HG03095 (cell line): ENCODE data around the gene TMEM62.
"Not testable (repeated sequence)": the region's sequence is repeated elsewhere in the genome, so short reads cannot be mapped to it uniquely, and the experiment has no call there.

Experiments used
- ATAC-seq: cut with Tn5 transposase; IDR thresholded peaks from one replicate; pipeline ENCODE4 v1.9.1; 2021; ENCODE audit warnings: moderate library complexity; ENCODE audit not compliant: unreplicated experiment

The TMEM62 gene

DNA sequence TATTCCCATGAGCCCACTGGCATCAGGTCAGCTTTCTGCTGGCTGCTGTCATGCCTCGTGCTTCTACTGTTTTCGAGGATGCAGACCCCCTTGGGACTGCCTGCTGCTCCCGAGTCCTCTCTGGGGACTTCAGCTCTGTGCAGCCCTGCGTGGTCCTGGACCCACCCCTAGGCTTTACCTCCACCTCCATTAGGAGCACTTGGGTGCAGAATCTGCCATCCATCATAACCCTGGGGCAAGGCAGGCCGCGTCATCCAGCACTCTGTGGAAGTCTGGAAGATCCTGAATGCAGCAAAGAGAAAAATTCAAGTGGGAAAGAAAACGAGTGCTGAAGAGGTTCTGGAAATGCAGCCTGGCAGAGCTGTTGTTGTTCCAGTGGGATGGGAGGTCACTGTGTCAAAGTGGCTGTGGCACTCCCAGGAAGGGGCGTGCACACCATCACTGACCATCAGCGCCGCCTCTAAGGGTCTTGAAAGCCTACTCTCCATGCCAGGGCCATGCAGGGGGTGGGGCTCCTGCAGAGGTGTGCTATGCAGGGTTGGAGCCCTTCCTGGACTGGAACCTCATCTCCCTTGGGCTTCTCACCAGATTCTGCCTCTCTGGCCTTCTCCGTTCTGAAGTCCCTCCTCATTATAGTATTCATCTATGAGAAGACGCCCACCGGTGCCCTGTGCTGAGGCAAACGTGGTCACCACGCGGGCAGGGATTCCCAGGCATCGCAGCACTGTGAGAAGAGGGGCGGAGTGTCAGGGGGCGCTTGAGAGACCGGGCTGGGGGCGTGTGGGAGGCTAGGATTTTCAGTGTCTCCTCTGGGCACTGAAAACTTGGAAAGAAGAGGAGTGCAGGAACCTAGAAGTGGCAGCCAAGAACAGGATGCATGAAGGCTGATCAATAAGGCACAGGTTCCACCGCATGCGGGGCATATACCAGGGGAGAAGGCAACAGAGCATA is 74.9 kb downstream of the TMEM62 start:
- ATAC-seq = no peak

DNA sequence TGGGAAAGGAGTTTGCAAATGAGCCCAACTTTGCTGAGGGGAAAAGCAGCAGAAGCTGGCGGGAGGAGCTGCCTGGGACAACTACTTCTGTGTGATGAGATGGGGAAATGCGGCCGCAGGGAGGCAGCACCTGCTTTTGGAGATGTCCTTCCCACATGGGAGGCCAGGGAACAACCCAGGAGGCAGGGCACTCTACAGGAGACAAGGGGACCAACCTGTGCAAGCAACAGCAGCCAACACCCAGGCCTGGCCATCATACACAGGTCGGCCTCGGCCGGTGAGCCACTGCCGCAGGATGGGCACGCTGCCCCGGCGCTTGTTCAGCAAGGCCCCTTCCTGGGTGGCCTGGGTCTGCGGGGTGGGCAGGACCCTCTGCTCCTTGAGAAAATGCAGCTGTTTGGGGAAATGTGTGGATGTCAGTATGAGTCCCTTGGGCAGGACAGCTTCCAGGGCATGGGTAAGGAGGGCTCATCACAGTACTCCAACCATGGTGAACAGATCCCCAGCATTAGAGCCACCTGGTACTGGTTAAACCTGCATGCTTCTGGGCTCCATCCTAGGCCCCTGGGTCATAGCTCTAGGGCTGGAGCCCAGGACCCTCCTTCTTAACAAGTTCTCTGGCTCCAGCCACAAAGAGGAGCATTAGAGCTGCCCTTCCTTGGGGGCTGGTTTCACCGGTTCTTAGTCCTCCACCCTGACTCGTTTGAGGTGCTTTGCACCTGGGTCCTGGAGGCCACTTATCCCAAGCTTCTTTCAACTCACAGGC is 75.9 kb downstream of the TMEM62 start:
- no peak for ATAC-seq

DNA sequence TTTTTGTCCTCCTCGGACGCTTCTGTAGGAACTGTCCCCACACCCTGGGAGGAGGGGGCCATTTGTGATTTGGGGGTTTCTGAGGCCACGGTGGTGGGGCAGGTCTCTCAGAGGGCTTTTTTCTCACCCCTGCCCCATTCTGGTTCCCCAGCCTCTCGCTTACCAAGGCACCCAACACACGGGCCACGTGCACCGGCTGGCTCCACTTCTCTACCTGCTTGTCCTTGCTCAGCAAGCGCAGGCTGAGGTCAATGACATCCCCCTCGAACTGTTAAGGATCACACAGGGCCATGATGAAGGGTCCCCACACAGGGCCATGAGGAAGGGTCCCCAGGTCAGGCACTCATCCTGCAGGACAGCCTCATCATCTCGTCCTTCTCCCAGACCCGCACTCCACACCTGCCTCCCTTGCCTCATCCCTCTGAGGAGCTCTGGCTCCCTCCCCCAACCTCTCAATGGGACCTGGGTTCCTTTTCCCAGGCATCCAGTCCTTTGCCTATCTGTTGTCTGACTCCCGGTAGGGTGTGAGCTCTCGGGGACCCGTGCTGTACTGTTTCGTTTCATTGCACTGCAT is 76.9 kb downstream of the TMEM62 start:
- no peak for ATAC-seq

DNA sequence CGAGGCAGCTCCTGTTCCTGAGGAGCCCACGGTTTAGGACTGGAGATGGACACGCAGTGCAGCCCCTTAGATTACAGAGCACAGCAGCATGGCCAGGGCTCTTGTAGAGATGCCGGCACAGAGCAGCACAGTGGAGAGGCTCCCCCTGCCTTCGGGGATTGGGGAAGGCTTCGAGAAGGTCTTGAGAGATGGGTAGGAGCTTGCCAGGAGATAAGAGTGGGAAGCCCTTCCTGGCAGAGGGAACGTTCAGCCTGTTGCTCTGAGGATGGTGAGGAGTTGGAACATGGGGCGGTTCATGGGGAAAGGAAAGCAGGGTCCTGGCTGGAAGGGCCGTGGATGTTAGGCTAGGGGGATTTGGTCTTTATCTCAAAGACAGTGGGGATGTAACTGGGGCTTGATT is 77.4 kb downstream of the TMEM62 start:
- no peak for ATAC-seq

DNA sequence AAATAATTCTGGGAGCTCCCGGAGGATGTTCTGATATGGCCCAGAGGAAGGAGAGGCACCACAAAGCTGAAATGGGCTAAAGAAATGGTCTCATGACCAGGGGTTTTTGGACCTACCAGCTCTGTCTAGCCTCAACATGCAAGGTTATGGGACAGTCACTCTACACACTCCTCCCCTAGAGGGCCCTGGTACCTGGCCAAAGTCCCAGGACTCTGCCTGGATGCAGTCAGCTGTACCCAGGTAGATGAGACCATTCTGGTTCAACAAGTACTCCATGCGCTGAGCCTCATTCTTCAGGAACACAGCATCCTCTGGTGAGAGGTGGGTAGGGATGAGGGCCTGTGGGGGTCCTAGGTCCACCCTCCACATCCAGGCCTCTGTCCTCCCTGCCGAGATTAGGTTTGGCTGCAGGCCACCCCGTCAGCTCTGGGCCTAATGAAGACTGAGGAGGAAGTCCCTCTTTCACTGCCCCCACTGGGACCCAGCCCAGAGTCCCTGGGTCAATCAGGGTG is 77.9 kb downstream of the TMEM62 start:
- no peak for ATAC-seq

DNA sequence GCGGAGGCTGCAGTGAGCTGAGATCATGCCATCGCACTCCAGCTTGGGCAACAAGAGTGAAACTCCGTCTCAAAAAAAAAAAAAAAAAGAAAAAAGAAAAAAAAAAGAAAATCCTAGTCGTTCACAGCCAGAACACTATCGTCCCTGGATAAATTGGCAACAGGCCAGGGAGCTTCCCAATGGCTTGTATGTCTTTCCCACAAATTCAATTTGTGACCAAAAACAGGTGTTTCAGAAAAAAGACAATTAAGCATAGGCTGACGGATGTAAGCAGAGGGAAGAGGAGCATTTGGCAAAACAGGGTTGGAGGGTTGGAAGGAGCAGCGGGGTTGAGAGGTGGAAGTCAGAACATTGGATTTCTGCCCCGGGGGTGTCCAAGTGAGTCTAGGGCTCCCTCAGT is 78.9 kb downstream of the TMEM62 start:
- ATAC-seq = no peak

DNA sequence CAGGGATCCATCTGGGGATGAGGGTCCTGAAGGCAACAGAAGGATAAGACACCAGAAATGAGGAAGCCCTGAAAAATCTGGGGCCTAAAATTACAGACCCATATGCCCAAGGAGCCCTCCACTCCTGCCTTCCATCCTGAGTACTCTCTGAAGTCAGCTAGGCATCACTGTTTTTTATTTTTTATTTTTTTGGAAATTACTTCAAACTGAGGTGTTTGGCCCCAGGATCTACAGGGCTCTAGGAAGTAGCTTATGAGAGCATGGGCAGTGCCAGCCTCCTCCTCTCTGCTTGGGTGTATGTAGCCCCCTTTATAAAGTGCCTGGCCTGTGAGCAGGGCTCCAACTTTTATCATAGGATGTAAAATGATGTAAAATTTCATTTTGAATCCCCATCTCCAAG is 79.6 kb downstream of the TMEM62 start:
- ATAC-seq = no peak

DNA sequence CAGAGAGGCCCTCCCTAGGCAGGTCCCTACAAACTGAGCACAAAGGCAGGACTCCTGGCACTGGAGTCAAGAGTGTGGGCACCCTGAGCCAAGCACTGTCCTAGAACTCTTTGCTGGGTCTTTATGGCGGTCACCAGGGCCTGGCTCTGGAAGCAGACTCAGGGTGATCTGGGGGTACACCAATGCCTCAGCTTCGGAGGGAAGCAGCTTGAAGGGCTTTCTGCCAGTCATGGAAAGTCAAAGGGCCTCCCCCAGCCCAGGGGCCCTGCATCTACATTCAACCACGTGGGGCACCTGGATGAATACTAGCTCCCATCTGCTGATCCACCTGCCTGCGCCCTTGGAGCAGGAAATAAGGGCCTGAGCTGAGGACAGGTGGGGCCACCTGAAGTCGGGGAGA is 80.1 kb downstream of the TMEM62 start:
- ATAC-seq = no peak

DNA sequence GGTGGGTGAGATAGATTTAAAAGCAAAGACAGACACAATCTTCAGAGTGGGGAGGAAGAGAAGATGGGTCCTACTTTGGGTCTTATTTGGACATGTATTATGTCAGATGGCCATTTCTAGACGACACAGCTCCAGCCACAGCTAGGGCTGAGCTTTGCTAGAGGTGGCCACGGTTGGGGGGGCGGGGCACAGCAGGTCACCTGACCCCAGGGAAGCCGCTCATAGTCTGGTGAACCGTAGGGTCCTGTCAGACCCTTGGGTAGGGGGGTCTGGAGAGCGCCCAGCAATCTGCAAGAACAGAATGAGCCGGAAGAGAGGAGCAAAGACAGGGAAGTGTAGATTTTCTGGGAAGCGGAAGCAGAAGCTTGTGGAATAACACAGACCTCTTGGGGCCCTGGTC is 80.8 kb downstream of the TMEM62 start:
- ATAC-seq = no peak

DNA sequence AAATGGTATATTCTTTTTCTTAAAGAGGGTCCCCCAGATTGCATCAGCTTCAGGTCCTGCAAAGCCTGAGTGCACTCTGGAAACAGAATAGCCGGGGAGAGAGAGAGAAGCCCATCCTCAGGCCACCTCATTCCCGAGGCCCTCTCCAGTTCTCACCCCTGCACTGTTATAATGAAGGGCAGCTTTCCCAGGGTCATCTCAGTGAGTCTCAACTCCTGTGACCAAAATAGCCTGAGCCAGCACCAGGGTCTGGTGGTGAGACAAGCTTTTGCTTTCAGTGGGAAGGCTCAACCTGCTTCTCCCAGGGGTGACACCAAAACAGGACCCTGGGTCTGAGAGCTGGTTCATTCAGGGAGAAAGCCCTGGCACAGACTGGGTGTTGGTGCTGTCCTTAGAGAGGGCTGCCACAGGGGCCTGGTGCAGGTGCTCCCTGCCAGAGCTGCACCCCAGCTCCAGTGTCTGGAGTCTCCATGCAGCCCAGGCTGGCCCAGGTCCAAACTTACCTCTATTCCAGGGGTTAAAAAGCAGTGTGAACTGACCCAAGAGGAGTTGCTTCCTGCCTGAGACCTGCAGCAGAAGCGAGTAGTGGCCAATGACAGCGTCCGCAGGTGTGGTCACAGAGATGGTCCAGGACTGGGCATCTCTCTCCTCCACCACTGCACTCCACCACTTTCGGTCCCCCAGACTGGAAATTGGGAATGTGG is 81.4 kb downstream of the TMEM62 start:
- no peak for ATAC-seq

DNA sequence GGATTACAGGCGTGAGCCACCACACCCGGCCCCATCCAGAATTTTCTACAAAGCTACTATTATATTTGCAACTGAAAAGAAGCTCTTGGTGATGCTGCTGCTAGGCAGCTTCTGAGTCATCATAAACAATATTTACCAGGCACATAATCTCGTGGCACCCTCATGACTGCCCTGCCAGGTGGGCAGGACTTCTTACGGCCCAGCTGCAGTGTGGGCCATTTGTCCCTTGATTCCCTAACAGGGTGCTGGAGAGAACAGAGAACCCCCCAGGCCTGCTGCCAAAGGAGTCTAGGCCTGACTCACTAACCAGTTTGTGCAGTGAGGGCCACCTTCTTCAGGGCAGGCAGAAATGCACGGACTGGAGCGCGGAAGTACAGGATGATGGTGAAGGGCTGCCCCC is 82.6 kb downstream of the TMEM62 start:
- no peak for ATAC-seq

DNA sequence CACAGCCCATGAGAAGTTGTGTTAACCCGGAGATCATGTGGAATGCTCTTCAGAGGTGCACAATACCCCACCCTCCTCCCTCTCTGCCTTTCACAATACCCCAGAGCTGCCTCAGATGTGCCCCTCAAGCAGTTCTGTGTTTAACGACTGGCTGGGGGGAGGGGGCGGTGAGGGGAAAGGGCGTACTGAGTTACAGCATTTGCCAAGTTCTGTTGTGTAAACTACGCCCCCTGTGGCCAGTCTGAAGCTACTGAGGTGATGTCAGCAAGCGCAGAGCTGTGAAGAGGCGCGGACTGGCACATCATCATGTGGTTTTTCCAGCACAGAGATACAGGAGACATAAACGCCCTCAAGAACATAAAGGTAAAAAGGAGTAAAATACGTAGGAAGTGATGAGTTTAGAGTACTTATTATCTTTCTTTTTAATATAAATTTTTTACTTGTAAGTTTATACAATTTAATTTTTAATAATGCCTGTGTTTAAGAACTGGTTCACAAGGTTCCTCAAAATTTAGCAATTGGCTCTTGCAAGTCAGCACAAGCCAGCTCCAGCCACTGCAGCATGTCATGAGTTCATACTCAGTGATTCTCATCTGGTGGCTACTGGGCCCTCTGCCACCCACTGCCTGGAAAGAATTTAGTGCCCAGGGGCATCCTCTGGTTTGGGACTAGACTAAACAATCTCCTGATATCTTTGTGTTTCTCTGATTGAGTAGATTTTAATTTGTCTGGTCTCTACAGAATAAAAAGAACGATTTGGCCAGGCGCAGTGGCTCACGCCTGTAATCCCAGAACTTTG is 85.7 kb downstream of the TMEM62 start:
- no peak for ATAC-seq

DNA sequence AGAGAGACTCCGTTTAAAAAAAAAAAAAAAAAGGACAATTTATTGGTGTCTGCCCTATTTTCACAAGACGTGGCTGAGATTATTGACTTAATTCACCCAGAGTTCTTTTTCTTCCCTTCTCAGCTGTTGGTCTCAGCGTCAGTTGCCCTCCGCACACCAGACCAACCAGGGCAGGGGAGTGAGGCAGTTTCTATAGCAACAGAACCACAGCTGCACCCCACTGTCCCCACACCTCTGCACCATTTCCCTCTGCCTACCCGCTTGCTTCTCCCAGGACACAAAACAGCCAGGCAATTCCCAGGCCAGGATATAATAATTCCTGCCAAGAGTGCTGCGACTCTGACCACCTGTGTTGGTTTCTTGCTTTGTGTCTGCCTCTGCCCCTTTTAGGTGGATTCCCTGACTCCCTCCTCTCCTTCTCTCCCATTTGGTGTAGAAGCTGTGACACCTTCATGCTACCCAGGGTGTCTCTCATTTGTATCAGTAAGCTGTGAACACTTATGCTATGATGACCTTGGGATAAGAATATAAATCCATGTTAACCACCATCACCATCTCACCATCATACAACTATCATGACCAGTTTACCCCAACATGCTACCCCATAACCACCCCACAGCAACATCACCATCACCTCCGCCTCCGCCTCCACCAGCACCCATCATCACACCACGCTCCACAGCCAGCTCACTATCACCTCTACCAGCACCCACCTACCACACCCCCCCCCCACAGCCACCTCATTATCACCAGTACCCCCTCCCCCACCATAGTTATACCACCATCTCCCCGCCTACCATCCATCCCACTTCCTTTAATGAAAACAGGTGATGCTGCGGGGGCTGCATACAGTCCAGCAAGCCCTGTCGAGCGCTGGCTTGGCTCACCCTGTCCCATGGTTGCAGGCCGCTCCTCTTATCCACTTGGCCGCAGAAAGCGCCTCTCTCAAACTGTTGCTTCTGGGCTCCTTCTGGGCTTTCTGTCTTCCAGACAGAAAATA is 86.8 kb downstream of the TMEM62 start:
- no peak for ATAC-seq

DNA sequence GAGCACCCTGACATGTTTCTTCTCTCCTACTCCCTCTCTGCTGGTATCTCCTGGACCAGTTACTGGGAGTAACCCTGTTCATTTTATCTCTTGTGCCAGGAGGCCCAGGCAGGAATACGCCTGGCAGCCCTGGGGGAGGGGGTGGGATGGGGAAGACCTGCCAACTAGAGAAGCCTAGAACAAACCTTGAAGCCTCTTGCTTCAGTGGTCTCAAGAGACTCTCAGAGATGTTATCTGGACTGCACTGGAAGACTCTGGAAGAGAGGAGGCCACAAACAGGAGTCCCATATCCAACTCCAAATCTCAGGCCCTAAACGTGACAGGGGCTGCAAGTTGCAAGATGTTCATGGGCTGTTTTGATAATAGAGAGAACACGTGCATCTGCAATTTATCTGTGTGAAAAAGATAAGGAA is 87.6 kb downstream of the TMEM62 start, which contains the start of gene EPB42:
EPB42 (minus strand) TSS at position 28 of the 413 bp plus-strand sequence. CDS start 193 bp downstream, outside the sequence.
- ATAC-seq = no peak

DNA sequence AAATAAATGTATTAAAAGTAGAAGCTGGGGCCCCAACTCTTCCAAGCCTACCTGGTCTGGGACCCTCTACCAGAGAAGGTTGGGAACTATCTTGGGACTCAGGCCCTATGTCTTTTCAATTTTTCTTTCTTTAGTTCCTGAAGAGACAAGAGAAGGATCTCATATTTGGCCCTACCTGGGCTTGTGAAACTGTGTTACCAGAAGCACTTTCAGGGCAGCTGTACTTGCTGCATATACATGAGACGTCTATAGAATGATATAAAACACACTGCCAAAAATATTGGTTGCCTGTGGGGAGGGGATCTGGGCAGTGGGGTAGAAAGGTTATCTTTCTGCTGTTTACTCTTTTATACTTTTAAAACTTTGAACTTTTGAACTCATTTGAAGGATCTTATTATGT is 88.0 kb downstream of the TMEM62 start:
- ATAC-seq = no peak

DNA sequence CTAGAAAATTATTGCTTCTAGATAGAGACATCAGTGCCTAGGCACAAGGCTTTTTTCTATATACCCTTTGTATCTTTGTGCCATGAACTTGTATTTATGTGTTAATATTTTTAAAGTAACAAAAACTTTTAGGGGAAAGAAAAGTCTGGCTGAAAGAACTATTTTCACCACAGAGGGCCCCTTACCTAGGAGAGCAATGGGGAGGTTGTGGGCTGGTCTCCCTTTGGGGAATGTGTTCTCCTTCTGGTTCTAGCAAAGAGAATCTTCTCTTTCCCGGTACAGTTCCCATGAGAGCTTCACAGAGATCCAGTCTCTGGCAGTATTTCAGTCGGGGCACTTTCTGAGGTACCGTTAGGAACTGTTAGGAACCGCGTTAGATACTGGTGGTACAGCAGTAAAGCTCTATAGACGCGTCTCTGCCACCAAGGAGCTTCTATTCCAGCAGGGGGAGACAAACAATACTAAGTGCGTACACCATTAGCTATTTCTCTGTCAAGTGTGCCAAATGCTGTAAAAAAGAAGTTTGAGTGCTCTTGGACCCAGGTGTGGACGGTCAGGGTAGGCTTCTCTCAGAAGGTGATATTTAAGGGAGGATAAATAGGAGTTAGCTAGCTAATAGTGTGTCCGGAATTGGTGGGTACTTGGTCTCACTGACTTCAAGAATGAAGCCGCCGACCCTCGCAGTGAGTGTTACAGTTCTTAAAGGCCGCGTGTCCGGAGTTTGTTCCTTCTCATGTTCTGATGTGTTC is 92.0 kb downstream of the TMEM62 start:
- ATAC-seq = no peak

DNA sequence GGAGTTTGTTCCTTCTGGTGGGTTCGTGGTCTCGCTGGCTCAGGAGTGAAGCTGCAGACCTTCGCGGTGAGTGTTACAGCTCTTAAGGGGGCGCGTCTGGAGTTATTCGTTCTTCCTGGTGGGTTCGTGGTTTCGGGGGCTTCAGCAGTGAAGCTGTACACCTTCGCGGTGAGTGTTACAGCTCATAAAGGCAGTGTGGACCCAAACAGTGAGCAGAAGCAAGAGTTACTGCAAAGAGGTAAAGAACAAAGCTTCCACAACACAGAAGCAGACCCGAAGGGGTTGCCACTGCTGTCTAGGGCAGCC is 92.5 kb downstream of the TMEM62 start:
- ATAC-seq = not testable (repeated sequence)
